ENCODE data around the gene SAP30L.
A peak's percentile ranks its signal among the peaks of the same experiment; 100 is the strongest.

SAP30L gene

GRCh38 chr5:154466147-154466546 lies 20.4 kb downstream of the SAP30L start:
- no peak for DNase-seq (ENCODE audit: low read depth)

GRCh38 chr5:154466671-154467070 lies 20.9 kb downstream of the SAP30L start:
- no peak for DNase-seq (ENCODE audit: low read depth)

DNA sequence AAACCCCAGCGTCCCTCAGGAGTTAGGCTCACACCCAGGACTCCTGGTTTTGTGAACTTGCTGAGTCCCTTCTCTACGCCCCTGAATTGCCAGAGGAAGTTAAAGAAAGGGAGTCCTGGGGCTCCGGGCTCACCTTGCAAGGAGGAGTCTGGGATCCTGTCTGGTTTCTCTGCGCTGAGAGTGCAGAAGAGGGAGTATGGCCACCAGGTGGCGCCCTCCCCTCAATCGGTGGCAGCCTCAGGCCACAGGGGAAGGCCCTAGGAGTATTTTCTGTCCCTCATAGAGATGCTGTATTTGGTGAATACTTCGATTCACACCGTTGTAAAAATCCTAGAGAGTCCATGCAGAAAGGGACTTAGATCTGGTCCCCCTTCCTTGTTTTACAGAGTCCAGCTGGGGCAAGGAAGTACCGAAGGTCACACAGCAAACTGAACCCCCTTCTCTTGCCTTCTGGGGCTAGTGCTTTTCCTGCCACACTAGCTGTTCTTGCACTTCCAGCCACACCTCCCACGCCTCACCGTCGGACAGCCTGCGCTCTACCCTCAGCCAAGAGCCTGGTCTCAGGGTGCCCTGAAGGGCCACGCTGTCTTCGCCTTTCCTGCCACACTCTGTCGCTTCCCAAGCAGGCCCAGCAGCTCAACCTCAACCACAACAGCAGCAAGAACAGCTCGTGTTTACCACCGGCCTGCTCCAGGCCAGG lies 22.0 kb downstream of the SAP30L start:
- peak; percentile 49 for DNase-seq (ENCODE audit: low read depth)

DNA sequence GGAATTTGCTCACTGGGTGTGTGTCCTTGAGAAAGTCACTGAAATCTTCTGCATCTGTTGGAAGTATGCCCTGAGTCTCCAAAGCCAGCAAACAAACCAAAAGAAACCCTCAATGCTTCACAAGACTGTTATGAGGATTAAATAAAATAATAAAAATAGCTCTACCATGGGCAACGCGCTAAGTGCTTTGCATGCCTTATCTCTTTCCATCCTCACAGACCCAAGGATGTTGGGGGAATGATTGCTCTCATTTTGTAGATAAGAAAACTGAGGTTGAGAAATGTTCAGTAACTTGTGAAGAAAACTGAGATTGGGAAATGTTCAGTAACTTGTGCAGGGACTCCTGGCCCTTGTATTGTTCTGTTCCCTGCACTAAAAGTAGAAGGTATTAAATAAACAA lies 24.3 kb downstream of the SAP30L start:
- DNase-seq (ENCODE audit: low read depth), result no peak

GRCh38 chr5:154470947-154471870 lies 25.4 kb downstream of the SAP30L start:
- no peak for DNase-seq (ENCODE audit: low read depth)

- no peak for DNase-seq (ENCODE audit: low read depth)
Observed at GRCh38 chr5:154472871-154473580, 27.2 kb downstream of the SAP30L start.

- DNase-seq (ENCODE audit: low read depth), result no peak
Observed at GRCh38 chr5:154473581-154474283, 27.9 kb downstream of the SAP30L start.

DNA sequence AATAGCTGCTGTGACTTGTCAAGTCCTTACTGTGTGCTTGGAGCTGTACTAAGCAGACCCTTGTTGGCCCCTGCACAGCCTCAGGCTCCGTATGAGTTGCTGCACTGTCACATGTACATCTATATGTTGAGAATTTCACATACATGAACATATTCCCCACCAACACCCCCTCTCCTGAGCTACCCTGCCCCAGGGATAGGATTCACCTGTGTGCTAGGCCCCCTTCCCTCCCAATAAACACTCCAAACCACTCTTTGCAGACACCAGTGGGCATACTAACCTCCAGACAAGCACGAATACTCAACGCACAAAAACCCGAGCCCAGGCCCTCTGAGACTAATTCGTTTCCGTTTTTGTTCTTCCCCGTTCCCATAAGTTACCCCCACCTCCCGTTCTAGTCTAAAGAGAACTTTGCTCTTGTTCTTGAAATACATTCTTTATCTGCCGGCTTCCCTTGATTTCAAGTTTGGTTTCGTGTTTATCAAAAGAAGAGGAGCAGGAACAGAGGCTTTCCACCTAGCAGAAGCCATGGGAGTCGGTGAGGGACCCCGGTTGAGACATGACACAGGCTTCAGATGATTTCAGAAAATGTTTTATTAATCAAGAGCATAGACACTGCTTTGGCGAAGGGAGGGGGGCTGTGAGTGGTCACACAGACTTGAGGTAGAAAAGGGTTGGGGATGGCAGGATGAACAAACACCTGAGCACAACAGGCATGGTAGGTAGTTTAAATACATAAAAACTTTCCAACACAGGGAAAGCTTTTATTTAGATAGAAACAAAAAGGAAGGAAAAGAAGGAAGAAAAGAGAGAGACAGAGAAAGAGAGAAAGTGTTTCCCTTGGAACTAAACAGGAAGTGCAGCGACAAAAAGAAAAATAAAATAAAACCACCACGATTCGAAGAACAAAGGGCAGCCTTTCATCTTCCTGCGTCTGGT lies 28.9 kb downstream of the SAP30L start:
- no peak for DNase-seq (ENCODE audit: low read depth)

DNA sequence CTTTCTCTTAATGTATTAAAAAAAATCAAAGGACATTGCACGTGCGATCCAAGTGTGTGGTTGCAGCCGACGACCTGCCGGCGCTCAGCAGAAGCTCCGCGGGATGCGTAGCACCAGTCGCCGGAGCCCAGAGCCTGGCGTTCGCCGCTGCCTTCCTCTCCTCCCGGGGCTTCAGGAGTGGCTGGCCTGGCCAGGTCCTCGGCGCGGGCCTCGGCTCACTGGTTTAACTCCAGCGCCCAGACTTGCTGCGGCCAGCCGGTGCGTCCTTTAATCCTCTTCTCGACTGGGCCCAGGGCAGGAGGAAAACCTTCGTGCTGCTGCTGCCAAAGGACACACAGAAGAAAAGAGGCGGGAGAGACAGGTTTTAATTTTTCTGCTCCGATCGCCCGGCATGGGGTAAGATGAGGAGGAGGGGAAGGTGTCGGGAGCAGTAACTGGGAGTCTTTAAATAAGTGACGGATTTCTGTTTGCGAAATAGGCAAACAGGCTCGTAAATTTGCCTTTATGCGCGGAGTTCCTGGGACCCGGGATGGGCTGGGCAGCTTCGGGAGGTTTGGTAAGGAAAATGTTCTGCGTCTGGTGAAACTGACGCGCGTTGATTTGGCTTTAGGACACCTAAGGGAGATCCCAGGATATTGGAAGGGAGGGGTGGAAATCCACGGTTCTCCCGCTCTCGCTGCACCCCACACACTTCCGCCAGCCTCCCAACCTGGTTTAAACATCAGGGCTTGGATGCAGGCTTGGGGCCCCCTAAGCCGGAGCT lies 30.0 kb downstream of the SAP30L start:
- no peak for DNase-seq (ENCODE audit: low read depth)

- DNase-seq (ENCODE audit: low read depth), result no peak
Observed at GRCh38 chr5:154476354-154477205, 30.8 kb downstream of the SAP30L start.

DNA sequence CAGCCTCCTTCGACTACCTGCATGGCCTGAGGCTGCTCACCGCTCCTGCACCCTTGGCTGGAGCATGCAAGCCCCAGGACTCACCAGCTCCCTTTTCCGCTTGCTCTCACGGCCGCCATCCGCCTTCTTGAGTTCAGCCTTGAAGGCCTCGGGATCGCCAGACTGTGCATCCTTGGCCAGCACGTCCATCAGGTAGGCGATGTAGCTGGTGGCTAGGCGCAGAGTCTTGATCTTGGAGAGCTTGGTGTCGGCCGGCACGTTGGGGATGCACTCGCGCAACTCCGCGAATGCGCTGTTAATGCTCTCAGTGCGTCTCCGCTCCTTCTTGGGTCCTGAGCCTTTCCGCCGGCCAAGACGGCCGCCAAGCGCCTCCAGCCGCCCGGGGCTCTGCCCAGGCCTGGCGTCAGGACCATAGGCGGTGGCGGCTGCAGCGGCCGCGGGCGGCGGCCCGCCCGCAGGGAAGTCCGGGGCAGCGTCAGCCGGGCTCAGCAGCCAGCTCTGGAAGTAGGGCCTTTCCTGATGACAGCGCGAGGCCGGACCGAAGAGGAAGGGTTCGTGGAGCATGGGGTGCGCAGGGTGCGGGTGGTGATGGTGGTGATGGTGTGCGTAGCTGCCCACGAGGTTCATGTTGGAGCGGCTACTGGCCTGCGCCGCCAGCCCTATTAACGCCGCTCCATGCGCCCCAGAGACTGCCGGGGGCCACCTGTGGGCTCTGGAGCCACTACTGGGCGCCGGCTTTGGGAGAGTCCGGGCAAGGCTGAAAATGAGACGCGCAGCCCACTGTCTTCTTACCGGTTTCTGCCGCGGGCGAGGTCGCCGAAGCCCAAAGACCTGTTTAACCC lies 31.8 kb downstream of the SAP30L start:
- DNase-seq (ENCODE audit: low read depth), result no peak

- DNase-seq (ENCODE audit: low read depth), result no peak
Observed at GRCh38 chr5:154478224-154478565, 32.4 kb downstream of the SAP30L start, which contains the start of gene HAND1. Gene HAND1 (minus strand): TSS chr5:154478227. CDS start chr5:154478008, 219 bp downstream.

DNA sequence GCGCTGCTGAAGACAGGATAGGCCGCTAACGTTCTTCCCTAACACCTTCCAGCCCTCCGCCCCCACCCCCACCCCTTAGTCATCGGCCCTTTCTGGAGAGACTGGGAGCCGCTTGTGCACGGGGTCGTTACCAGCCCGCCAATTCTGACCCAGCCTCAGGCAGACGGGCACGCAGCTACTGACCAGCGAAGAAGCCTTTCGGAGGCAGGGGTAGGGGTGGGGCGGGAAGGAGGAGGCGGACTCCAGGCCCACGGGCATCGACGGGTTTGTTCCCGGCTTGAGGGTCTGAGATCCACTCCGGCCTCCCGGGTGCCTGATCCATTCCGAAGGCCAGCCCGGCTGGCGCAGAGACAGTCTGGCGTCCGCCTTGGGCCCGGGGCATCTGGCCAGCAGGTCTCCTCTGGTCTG lies 33.0 kb downstream of the SAP30L start:
- DNase-seq (ENCODE audit: low read depth), result no peak

DNA sequence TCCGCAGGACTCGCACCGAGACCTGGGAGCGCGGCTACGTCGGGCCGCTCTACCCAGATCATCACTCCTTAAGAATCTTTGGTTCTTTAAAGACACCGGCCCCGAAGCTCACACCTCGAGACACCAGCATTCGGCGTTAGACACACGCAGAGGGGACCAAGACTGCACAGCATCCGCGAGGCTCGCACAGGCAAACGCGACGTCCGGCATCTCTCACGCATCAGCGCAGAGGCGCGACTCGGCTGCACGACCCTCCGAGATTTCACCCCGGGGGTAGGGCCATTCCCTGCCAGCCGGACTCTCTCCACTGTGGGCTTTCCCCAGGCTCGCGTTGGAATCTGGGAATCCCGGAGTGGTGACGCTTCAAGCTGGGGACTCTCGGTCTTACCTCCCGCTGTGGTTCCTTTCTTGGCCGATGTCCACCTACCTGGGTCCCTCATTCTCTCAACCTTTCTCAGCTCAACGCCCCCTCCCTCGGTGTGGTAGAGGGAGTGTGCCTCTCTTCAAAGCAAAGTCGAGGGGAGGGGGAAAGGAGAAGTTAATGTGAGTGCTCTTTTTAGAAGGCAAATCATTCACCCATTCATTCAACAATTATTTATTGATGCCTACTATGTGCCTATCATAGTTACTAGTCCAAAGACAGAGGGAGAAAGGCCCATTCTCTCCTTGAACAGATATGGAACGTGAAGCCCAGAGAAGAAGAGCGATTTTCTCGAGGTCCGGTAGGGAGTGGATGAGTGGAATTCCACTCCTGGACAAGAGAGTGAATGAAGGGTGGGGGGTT lies 33.6 kb downstream of the SAP30L start:
- DNase-seq (ENCODE audit: low read depth), result no peak

- DNase-seq (ENCODE audit: low read depth), result no peak
Observed at GRCh38 chr5:154479944-154480750, 34.4 kb downstream of the SAP30L start.

- no peak for DNase-seq (ENCODE audit: low read depth)
Observed at GRCh38 chr5:154480847-154481246, 35.0 kb downstream of the SAP30L start.
